GM21737 (cell line): Measurements from ENCODE around the gene ANKRD36B.
"Not testable (repeated sequence)": the region's sequence is repeated elsewhere in the genome, so short reads cannot be mapped to it uniquely, and the experiment has no call there.

Experiments
- ATAC-seq: cut with Tn5 transposase; IDR thresholded peaks from one replicate; pipeline ENCODE4 v1.9.1; 2021; ENCODE audit warnings: mild to moderate bottlenecking, moderate library complexity; ENCODE audit not compliant: unreplicated experiment

Gene ANKRD36B

DNA sequence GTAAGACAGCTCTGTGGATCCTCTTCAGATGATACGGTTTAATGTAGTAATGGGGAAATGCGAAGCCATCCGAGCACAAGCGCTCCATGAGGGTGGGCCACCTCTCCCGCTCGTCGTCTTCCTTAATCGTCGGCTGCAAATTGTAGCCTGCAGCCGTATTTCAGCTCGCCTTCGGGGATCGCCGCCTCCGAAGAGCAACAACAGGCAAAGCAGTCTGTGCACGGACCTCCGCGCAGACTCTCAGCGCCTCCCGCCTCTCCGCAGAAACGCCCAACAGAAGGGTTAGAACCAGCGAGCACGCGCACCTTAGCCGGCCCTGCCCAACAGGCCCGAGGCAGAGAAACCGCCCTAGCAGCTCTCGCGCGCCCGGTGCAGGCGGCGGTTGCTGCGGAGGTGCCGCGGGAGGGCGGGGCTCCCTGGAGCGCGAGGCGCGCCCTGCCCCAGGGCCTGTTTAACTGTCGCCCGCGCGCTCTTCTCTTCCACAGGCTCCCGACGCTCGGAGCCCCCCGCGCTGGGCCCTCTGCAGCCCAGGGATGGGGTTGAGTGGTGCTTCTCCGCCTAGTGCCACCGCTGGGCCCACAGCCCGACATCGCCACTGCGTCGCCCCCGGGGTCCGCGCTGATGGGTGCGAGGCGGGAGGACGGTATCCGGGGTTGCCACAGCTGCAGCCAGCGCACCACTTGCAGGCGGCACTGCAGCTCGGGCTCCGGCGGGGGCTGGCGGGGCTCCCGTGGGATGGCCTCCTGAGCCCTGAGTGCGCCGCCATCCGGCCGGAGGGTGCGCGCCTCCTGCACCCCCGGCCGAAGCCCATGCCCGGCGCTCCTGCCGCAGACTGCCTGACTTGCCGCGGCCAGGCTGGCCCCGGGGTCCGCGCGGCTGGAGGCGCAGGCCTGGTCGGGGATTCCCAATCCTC is at the start of gene ANKRD36B:
Gene ANKRD36B, minus strand, starts transcription at position 280 of the 913 bp plus-strand sequence. Its CDS starts 192 bp downstream, at position 88.
- peak; percentile 65 for ATAC-seq

DNA sequence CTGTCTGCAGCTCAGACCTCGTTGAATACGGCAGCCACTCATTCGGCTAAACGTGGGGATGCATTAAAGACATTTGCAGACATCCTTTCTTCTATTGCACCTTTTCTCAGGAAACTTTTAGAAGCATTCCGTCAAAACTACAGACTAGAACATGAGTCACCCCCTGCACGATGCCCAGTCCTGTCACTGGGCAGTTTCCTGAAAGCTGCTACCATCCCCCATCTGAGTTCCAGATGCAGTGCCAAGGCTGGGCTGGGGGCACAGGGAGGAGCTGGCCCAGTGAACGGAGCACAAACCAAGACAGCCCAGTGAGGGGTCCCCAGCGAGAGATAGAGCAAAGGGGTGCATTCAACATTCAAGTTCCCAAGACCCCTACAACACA is 36.4 kb upstream of the ANKRD36B start:
- not testable (repeated sequence) for ATAC-seq

DNA sequence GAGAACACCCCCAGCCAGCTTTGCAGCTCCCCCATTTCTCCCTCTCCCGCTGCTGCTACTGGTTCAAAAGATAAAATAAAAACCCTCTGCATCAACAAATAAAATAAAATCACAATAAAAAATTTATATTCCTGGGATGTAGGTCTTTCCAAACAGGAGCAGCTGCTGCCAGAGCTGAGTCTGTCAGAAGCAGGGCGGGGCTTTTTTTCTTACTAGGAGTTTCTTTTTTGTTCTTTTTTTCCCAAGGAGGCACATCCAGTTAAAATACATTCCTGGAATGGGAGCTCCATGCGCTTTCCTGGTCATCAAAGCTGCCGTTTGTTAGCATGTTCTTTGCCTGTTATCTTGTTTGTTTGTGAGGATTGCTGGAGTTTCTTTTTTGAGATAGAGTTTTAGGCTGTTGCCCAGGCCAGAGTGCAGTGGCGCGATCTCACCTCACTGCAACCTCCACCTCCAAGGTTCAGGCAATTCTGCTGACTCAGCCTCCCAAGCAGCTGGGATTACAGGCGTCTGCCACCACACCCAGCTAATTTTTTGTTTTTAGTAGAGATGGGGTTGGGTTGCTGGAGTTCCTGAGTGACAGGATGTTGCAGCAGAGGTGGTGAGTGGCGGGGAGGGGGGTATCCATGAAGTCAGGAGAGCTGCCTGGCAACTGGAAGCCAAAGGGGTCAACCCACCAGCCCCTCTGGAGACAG is 35.8 kb upstream of the ANKRD36B start:
- not testable (repeated sequence) for ATAC-seq

DNA sequence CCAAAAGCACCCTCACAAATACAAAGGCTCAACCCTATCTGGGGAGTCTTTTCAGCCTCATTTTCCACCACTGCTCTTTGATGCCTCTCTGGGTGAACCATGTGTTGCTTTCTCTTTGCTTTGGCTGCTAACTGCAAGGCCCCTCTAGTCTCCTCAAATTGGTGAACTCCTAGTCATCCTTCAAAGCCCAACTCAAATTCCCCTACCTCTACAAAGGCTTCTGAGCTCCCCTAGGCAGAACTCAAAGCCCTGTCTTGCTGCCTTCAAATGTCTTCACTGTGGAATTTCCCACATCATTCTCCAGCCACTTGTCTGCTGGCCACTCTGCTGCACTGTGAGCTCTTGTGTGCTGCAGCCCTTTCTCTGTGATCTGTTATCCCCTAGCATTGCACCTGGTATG is 33.3 kb upstream of the ANKRD36B start:
- not testable (repeated sequence) for ATAC-seq

DNA sequence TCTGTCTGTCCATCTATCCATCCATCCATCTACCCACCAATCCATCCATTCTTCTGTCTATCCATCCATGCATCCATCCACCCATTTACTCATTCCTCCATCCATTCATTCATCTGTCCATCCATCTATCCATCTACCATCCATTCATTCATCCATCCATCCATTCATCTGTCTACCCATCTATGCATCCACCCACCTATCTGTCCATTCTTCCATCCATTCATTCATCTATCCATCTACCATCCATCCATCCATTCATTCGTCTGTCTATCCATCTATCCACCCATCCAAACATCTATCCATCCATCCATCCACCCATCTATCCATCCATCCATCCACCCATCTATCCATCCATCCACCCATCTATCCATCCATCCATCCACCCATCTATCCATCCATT is 30.8 kb upstream of the ANKRD36B start:
- not testable (repeated sequence) for ATAC-seq

DNA sequence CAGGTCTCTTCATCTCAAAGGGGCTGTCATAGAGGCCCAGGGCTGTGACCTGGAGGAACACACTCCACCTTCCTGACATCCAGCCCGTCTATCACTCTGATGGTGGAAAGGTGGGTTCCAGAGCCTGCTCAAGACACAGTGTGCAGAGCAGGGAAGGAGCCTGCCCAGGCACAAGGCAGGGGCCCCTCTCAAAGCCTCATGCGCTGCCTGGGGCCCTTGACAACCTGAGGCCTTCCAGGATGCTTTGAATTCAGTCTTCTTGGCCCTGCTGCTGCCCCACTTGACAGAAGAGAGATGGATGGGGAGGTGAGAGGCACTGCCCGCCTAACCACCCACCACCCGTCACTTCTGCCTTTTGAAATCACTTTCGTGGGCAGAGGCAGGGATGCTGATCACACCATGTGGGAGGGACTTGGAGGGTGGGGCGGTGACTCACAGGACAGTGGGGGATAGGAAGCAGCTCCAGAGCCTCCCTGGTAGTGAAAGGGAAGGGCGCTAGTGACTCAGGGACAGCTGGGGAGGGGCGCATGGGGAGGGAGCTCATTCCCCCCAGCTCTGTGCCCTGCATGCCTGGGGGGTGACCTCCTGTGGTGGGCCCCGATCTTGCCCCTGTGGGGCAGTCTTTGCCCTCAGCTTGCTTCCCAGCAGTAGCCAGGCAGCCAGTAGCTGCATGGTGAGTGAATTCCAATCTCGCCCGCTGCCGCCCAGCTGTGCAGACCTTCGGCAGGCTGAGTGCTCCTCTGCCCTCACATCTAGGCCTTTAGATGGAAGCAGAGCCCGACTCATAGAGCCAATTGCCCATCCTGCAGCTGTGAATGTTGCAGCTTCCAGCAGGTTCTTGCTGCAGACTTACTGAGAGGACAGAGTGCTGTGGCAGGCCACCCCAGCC is 29.5 kb upstream of the ANKRD36B start:
- not testable (repeated sequence) for ATAC-seq

- no peak for ATAC-seq
Measured at GRCh38 chr2:97617911-97618310, 28.2 kb upstream of the ANKRD36B start.

DNA sequence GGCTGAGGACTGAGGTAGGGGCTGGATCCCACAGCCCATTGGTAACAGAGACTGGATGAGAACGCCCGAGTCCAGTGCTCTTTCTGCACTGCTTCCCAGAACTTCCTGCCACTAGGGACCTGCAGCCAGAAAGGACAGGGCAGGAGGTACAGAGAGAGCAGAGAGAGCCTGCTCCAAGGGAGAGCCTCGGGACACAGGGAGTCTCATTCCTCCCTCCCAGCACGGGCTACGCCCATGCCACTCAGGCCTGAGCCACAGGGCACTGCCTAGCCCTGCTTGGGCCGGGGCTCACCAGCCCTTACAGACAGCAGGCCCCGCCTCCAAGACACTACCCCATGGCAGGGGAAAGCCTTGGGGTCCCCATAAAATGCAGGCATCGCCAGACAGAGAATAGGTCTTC is 26.1 kb upstream of the ANKRD36B start:
- ATAC-seq: not testable (repeated sequence)

DNA sequence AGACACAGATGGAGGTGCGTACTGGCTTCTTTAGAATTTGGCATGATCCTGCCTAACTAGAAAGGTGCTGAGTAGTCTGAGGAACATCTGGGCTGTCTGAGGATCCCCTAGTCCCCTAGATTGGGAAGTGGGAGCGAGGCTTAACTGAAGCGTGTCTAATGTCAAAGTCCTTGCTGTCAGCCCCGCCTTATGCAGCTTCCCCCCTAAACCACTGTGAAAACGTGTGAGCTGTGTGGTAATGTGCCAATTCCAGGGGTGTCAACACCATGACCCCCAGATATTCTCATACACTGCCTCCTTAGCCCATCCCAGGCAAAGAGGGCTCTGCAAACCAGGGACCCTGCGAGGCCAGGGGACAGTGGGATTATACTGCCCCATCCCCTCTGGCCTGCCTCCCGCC is 22.2 kb upstream of the ANKRD36B start:
- not testable (repeated sequence) for ATAC-seq

- not testable (repeated sequence) for ATAC-seq
Measured at GRCh38 chr2:97608745-97609144, 19.1 kb upstream of the ANKRD36B start.

- ATAC-seq: not testable (repeated sequence)
Measured at GRCh38 chr2:97605524-97606339, 16.1 kb upstream of the ANKRD36B start.

DNA sequence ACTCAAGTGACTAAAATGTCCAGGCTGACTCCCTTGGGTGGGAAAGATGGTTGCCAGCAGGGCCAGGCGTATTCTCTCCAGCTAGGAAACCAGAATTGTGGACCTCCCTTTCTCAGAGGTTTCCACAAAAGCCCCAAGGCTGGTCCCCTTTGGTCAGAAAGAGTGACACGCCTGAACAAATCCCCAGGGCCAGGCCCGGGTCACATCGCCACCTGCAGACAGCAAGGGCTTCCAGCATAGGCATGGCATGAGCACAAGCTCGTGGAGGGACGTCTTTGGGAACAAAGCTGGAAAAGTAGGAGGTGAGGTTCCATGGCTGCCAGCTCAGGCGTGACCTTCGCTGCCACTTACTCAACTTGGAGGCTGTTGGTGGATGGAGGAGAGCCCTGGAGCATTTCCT is 15.4 kb upstream of the ANKRD36B start:
- not testable (repeated sequence) for ATAC-seq

- ATAC-seq: not testable (repeated sequence)
Measured at GRCh38 chr2:97601537-97601936, 11.9 kb upstream of the ANKRD36B start.

- ATAC-seq: not testable (repeated sequence)
Measured at GRCh38 chr2:97596180-97596579, 6.5 kb upstream of the ANKRD36B start.

DNA sequence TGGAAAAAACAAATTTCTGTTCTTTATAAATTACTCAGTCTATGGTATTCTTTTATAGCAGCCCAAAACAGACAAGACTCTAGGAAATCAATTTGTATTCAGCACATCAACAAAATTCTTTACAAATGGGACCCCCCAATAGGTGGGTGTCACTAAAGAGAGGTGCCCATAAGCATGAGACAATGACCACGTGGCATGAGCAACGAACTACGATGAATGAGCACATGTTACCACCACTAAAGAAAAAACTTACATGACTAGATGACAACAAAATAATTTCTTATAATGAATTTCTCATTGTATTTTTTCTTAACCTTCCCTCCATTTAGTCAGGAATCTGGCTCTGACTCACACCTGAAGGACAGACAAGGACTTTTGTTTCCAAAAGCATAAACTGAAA is 3.8 kb upstream of the ANKRD36B start:
- ATAC-seq: not testable (repeated sequence)

- peak; percentile 49 for ATAC-seq
Measured at GRCh38 chr2:97590515-97591394, 1.1 kb upstream of the ANKRD36B start.

DNA sequence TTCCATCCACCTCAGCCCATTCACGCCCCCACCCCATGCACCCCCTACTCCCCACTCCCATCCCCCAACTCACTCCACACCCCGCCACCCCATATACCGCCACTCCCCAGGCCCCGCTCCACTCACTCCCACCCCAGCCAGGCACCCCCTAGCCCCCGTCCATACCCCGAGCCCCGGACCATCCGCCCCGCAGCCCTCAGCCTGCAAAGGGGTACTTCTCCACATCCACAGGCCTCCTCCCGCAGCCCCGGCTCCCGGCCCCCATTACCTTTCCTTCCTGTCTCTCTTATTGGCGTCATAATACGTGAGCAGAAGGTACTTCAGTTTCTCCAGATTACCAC is 450 bp downstream of the ANKRD36B start:
- ATAC-seq: not testable (repeated sequence)

DNA sequence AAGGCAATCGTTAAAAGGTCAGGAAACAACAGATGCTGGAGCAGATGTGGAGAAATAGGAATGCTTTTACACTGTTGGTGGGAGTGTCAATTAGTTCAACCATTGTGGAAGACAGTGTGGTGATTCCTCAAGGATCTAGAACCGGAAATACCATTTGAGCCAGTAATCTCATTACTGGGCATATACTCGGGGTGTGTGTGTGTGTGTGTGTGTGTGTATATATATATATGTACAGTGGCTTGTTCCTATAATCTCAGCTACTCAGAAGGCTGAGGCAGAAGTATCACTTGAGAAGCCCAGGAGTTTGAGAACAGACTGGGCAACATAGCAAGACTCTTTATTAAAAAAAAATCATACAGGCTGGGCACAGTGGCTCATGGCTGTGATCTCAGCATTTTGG is 24.0 kb downstream of the ANKRD36B start:
- ATAC-seq: not testable (repeated sequence)

GRCh38 chr2:97552406-97552805 is 37.3 kb downstream of the ANKRD36B start:
- not testable (repeated sequence) for ATAC-seq
